Tongue (tissue), 2 donors: Measurements from ENCODE around the gene SPATA3. TPM values are rescaled to one million over a fixed set of nuclear protein-coding genes. Genes with fewer than 3 reads are reported as not detected.

Source experiments
- DNase-seq: peaks from one replicate; pipeline ENCODE4 v3.0.0-alpha.2; 2015
- total RNA-seq: library from RNA; depleted of rRNA; stranded (reverse); fragments of >200 nt; gene quantifications from one replicate; pipeline ENCODE4 v1.2.3, GENCODE V29; 2014

SPATA3 gene
- total RNA-seq, 1 donor from 2014 or later, result not detected

DNA sequence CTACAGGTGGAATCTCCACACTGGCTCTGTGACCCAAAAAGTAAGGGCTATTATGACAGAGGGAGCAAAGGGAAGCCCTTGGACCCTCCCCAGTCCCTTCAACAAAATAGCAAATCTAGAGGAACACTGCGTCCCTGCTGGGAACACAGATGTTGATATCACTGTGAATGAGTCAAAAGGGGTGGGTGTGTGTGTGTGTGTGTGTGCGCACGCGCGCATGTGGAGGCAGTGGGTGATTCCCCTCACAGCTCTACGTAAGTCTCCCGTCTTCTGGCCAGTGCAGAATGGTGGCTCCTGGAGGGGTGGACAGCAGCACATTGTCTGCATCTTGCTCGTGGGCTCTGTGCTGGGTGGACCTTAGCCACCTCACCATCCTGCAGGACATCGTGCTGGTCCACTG lies 33.6 kb downstream of the SPATA3 start:
- DNase-seq, result no peak

DNA sequence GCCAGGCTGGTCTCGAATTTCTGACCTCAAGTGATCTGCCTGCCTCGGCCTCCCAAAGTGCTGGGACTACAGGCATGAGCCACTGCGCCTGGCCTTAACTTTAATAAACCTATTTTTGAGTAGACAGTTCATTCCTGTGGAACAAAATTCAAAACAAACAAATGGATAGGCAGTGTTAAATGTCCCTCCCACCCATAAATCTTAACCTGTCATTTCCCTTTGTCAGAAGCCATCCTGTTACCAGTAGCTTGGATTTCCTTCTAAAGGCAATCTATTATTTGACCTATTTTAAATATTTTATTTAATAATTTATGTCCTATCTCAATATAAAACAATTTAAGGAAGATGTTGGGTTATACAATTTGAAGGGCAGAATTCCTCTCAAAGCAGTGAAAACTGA lies 34.8 kb downstream of the SPATA3 start:
- DNase-seq, result no peak

DNA sequence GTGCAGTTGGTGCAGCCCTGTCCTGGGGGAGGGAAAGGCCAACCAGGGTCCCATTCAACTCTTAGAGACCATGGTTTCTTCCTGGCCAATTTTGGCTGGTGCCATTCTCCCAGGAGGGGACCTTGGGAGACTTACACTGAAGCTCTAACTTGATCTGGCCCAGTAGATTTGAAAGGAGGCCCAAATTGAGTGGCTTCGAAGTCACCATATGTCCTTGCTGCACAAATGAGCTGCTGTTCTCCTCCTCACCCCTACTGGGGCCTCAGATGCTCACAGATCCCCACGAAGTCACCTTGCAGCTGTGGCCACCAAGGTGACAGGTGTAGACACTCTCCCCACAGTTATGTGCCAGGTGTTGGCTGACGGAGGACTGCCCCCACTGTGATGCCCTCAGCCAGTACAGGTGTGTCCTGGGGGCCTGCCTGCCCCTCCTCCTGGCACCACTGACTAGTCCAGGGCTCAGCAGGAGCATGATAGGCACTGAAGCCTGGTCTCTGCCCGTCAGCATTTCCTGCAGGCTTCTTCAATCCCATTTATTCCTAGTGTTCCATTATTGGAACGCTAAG lies 36.7 kb downstream of the SPATA3 start:
- DNase-seq, result no peak

DNA sequence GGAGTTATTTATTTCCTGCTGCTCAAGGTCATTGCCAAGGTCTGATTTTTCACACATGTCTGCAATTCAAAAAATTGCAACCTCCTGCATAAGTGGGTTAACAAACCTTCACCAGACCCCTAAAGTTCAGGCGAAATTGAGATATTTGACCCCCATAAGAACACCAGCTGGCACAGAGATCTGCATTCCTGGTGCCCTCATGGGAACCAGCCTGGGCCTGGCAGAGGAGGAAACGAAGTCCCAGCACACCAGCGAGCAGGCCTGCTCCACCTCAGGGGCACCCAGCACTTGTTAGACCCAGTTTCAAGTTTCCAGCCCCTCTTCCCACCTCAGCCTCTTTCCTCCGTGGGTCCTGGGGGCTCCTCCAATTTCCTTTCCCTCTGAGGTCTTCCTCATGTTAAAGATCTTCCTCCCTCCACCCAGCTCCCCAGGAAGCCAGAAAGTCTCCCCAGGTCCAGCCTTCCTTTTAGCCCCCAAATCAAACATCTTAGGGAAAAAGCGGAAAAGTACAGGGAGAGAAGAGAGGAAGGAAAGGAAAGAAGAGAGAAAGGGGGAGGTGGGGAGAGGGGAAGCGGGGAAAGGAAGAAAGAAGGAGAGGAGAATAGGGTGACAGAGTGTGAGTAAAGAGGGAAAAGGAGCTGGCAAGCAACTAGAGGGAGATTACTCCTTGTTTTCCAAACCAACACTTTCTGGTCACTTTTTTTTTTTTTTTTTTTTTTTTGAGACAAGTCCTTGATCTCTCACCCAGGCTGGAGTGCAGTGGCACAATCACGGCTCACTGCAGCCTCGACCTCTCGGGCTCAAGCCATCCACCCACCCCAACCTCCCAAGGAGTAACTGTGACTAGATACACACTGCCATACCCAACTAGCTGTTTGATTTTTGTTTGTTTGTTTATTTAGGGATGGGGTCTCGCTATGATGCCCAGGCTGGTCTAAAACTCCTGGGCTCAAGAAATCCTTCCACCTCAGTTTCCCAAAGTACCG lies 37.5 kb downstream of the SPATA3 start:
- no peak for DNase-seq

DNA sequence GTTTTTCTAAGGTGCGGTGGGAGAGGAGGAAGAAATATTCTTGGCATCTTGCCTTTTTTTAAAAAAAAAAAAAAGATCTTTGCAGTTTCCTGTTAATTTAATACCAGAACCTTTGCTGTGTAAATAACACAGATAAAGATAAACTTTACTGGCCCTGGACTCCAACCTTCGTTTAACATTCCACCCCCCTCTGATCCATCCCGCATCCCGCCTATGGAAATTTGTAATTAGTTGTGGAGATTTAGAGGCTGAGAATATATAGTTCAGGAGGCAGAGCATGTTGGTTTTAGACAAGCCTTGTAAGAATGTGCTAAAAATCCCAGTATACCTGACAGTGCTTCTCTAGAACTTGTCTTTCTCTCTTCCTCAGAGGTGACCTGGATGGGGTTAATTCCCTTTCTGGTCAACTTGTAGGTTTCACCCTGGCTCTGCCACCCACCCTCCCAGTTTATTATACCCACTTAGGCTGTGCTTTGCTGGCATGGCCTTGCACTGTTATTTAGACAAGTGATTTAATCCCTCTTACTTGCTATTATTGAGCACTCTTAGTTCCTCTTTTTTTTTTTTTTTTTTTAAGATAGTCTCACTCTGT lies 38.5 kb downstream of the SPATA3 start:
- DNase-seq, result no peak

DNA sequence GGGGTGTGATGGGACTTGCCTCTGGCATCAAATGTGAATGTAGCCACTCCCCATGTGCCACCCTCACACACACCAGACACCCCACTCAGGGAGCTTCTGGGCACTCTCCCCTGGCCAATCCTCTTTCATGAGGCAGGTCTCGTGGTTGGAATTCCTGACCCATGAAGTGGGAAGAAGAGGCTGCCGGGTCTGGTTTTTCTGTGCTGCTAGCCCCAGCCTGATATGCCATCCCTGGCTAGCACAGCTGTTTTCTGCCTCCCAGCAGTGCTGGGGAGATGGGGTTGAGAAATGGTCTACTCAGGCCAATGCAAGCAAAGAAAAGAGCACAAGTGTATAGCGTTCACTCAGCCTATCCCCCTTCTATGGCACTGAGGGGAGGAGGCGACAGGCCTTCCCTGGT lies 40.2 kb downstream of the SPATA3 start:
- DNase-seq, result no peak

DNA sequence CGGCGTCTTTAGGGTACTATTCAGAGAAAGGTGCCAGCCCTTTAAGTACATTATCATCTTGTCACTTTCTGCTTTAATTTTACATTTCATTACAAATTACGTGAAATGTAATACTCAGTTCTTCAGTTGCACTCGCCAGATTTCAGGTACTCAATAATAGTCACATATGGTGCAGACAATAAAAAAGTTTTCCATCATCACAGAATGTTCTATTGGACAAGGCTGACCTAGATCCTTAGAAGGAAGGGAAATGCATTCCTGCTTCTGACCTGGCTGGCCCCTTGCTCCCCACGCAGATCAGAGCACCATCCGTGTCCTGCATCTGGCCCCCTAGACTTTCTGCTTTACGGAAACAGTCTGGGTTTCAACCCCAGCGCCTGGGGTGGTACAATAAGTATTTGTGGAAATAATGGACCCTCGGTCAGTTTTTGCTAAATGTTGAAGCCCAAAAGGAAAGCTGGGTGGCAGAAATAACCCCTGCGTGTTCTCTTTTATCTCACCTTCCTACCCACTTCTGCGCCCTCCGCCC lies 40.7 kb downstream of the SPATA3 start:
- no peak for DNase-seq

DNA sequence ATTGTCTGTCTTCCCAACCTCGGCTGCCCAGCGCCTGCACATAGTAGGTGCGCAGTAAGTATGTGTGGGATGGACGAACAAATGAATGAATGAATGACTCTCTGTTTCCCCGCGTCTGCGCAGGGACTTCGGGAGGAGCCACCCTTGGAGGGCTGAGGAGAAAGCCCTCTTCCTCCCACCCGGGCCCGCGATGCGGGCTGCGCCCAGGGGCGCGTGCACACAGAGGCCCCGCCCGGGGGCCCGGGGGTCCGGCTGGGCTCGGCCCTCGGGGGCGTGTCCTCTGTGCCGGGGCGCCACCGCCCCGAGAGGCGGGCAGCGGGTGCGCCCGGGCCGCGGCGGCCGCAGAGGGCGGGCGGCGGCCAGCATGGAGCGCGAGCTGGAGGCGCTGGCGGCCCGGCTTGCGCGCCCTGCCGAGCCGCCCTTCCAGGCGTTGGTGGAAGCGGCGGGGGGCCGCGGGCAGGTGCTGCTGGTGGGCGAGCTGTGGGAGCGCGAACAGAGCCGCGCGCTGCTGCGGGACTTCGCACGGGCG lies 41.3 kb downstream of the SPATA3 start, which contains the start of gene C2orf72:
Gene C2orf72, plus strand, starts transcription at position 322 of the 529 bp plus-strand sequence. Its CDS starts 43 bp downstream, at position 365.
- DNase-seq, result peak; percentile 18

DNA sequence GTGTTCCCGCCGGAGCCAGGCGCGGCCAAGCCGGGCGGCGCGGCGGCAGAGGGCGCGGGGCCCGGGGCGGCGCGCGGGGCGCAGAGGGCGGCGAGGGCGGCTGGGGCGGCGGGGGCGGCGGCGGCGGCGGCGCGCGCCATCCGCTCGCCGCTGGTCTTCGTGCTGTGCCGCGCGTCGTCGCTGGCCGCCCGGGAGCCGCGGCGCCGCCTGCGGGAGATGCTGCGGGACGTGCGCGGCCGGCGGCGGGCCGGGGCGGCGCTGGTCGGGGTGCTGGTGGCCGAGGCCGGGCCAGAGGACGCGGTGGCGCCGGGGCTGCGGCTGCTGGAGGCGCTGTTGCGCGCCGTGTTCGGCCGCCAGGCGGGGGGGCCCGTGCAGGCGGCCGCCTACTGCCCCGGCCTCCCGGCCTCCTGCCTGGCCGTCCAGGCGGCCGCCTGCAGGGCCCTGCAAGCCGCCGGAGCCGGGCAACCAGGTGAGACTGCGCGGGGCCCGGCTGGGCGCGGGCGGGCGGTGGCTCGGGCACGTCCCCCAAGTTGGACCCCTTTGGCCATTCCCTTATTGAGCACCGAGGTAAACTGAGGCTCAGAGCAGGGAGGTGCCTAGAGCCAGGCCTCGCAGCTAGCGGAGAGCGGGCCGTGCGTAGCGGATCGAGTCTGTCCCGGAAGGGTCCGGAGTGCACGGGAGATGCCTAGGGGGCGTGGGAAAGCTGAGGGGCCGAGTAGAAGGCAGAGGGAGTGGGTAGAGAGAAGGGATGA lies 42.0 kb downstream of the SPATA3 start:
- no peak for DNase-seq

DNA sequence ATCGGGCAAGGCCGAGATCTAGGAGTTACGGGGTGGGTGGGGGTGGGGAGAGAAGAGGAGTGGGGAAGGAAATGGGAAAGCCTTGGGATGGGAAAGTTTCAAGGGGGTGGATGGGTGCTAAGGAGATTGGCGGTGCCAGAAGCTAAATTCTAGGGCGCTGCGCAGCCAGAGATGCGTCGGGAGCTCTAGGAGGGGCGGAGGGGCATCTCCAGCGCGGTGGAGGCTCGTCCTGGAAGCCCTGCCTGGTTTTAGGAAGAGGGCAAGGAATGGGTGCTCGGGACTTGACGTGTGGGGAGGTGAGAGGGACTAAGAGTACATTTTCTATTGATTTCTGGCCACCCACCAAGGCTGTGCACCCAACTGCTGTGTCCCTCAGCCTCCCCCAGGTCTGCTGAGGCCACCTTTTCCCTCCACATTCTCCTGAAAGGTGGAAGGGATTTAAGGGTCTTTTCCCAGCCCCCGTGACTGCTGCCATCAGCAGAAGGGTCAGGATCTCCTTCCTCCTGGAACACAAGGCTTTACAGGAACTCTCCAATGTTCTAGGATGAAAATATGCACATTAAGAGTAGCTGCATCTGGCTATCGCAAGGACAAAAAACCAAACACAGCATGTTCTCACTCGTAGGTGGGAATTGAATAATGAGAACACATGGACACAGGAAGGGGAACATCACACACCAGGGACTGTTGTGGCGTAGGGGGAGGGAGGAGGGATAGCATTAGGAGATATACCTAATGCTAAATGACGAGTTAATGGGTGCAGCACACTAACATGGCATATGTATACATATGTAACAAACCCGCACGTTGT lies 42.8 kb downstream of the SPATA3 start:
- DNase-seq, result no peak

DNA sequence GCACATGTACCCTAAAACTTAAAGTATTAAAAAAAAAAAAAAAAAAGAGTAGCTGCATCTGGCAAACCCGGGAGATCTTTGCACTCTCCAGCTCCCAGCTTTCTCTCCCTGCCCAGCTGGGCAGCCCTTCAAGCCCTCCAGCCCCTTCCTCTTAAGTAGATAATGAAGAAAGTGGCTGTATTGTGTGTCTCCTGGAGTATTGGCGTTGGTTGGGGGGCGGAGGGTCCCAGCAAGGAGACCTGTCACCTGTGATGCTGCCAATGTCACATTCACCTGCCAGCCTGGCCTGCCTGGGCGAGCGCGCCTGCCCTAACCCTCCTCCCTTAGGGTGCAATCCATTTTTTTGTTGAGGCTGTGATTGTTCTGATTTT lies 43.4 kb downstream of the SPATA3 start:
- DNase-seq, result no peak

DNA sequence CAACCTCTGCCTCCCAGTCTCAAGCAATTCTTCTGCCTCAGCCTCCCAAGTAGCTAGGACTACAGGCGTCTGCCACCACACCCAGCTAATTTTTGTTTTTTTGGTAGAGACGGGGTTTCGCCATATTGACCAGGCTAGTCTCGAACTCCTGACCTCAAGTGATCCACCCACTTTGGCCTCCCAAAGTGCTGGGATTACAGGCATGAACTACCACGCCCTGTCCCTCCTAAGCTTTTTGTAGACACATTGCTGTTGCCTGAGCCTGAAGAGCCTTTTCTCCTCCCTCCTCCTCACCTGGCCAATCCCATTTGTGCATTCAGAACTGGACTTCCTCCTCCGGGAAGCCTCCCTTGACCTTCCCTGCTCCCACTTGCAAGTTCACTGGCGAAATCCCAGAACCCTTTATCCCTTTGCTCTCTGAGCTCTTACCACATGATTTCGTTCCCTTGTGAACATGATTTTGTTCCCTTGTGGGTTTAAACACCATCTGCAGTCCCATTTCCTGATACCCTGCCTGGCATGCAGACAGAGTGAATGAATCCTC lies 44.0 kb downstream of the SPATA3 start:
- no peak for DNase-seq

DNA sequence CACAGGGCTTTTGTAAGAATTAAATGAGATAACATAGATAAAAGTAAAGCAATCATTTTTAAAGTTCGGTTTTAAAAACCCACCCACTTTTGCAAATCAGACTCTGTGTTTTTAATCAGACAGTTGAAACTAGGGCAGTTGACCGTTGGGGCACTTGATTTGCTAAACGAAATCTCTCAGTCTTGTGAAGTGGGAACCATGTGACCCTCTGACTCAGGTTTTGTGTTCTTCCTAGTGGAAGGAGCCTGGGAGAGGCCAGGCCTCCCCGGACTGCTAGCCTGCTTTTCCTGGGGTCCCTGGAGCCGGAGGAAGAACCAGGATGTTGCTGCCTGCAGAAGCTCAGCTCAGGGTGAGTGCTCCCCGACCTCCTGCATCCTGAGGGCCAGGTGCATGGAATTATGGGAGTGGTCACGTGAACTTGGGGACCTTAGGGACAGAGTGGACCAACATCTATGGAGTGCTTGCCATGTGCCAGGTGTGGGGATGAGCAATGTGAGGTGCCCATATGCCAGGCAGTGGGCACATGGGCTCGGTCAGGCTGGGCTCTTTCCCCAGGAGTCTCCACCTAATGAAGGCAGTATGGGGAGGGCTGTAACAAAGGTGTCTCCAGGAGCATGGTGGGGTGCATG lies 45.3 kb downstream of the SPATA3 start:
- no peak for DNase-seq

DNA sequence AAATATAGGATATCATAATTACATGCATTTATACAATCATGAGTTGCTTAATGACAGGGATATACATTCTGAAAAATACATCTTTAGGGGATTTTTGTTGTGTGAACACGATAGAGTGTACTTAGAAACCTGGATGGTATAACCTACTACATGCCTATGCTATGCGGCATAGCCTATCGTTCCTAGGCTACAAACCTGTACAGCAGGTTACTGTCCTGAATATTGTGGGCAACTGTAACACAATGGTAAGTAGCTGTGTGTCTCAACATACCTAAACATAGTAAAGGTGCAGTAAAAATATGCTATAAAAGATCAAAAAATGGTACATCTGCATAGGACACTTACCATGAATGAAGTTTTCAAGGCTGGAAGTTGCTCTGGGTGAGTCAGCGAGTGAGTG lies 47.9 kb downstream of the SPATA3 start:
- no peak for DNase-seq

DNA sequence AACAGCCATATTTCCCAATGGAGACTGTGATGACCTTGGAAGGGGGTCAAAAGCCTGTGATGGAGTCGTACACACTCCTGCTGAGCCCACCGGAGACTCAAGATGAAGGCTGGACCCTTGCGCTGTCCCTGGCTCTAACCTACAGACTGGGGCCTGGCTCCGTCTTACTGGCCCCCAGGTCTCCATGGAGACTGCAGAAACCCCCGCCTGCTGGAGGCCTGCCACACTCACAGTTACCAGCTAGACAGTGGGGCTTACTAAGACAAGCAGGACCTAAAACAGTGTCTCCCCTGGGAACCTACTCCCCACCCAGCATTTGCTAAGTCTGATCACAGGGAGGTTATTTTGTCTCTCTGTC lies 51.0 kb downstream of the SPATA3 start:
- DNase-seq, result no peak

DNA sequence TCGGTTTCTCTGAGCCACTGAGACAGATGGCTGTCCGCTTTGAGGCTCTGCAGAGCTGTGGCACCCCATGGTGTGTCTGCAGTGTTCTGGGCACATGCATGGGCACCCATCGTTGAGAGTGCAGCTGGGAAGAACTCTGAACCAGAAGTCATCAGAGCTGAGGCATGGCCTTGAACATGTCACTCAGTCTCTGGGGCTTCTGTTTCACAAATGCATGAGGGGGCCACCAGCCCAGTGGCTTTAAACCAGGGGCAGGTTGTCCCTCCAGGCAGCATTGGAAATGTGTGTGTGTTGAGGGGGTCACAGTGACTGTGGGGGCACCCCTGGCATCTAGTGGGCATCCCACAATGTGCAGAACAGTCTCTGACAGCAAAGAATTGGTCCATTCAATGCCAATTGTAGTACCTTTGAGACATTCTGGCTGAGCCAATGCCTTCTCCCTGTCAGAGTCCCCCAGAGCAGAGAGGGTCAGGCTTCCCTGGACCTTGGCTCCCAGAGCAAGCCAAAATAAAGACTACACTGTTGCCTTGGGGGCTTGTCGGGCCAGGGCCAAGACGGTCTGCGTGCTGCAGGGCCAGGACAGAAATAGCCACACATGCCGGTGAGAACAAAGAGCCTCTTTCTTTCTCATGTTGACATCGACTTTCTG lies 51.5 kb downstream of the SPATA3 start:
- peak; percentile 43 for DNase-seq

DNA sequence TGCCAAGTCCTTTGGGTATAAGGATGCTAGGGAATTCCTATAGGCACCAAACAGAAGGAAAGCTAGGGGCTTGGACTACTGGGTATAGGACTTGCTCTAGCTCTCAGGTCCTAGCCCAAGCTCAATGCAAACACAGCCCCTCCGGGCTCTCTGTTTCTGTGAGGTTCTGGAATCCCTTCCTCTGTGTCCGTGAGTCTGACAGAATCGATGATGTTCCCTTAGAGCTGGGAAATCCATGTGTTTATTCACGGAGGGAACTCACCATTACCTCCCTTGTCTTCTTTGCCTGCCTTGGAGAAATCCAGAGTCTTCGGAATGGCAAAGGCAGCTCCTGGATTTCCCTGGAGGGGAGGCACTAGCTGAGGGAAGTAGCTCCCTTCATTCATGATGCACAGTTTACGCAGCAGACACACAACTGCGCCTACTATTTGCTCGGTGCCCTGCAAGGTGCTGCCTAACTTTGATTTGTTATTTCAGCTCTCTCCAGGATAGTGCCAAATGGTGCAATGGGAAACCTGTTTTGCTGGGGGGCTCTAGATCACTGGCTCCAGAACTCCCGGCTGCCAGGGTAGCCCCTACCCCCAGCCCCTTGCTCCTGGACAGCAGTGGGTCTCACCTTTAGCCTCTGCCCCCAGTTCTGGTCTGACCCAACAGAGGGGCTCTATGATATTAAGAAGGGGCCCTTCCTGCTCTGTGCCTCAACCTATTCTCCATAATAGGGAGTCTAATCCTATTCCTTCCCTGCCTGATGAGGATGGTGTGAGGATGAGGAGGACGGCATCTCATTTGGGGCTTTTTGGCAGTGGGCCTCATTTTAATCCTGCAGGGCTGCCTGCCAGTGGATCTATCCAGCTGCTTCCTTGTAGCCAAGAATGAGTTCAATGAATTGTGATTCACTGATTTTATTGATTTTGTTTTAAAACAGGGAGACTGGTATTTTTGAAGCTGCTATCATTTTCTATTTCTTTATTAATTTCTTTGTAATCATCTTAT lies 52.3 kb downstream of the SPATA3 start:
- no peak for DNase-seq

DNA sequence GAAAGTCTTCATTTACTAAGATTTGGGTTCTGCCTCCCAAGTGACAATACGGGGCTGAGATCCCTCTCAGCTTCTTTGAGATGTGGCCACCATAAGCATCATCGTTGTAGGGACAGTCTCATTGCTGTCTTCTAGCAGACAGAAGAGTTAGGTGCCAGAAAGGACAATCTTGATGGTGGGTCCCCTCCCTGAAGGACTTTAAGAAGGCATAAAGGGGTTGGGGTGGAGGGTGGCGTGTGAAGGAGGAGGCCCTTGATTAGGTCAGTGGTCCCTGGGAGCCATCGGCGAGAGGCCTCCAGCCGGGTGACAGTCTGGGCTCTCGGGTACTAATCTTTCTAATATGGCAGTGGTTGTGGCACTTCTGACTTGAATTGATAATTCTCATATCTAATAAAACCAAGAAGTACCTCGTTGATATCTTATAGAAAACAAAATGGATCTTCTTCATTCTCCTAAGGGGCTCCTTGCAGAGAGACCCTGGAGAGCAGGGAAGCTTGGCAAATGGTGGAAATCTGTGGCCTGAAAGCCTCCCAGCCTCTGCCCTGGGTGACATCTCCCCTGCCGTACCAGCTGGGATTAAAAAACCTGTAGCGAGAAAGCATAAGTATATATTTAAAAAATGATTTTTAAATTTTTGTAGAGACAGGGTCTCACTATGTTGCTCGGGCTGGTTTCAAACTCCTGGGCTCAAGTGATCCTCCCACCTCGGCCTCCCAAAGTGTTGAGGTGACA lies 53.5 kb downstream of the SPATA3 start:
- no peak for DNase-seq
